ENCODE results near the gene STARD8. TPM values are rescaled to one million over a fixed set of nuclear protein-coding genes. Genes with fewer than 3 reads are reported as not detected.

STARD8 gene
- polyA plus RNA-seq, 1 donor from 2014 or later = 0.09 TPM

DNA sequence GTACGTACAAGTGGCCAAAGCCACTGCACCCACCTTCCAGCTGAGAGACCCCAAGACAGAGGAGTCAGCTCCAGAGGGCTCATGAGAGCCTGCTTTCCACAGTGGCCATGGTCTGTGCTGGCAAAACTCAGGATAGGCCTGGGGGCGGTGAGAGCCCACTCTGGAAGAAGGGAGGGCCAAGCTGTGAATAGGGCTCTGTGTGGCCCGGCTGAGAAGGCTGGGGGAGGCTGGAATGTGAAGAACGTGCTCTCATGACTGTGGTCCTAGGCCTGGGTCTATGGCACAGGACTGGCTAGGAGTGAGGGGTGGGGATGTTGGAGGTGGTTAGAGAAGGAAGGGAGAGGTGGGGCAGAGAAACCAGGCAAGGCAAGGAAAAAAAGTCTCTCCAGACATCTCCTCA is 13.3 kb downstream of the STARD8 start:
- H3K9ac ChIP-seq (ENCODE audit: low read length) = no peak overlapping the region
- no peak overlapping the region for H2AFZ ChIP-seq (ENCODE audit: low read depth, low read length)
- H3F3A ChIP-seq (ENCODE audit: insufficient read depth, low read length, poor library complexity, severe bottlenecking) = no peaks in the 10 kb centered on the region
- H3K27ac ChIP-seq (ENCODE audit: low read length) = no peak overlapping the region
- no peak overlapping the region for H3K4me2 ChIP-seq (ENCODE audit: low read length)
- no peaks in the 10 kb centered on the region for H3K9me2 ChIP-seq (ENCODE audit: insufficient read depth, low read length)
- H3K9me3 ChIP-seq (ENCODE audit: low read length) = no peaks in the 10 kb centered on the region
- no peaks in the 10 kb centered on the region for H3K36me3 ChIP-seq (ENCODE audit: insufficient read depth, low read length)
- H3K27me3 ChIP-seq (ENCODE audit: insufficient read depth, low read depth, low read length) = no peaks in the 10 kb centered on the region
- H3K79me2 ChIP-seq (replicated peaks; ENCODE audit: insufficient read depth, low read length) = no peaks in the 10 kb centered on the region
- no peaks in the 10 kb centered on the region for H4K20me1 ChIP-seq (ENCODE audit: insufficient read depth)
- TF ChIP-seq POLR2AphosphoS5 (IDR thresholded peaks at IDR 0.05) (no peak), MXI1 (conservative IDR thresholded peaks at IDR 0.05; ENCODE audit: poor library complexity, severe bottlenecking) (no peak), RAD21 (conservative IDR thresholded peaks at IDR 0.05) (no peak), EZH2 (IDR thresholded peaks at IDR 0.05; ENCODE audit: borderline replicate concordance, insufficient read depth, low read length, poor library complexity, severe bottlenecking) (no peak), EP300 (conservative IDR thresholded peaks at IDR 0.05; ENCODE audit: poor library complexity, severe bottlenecking) (no peak), TAF1 (IDR thresholded peaks at IDR 0.05; ENCODE audit: low read depth) (no peak), REST (IDR thresholded peaks at IDR 0.05; ENCODE audit: borderline replicate concordance) (no peak), SMC3 (conservative IDR thresholded peaks at IDR 0.05; ENCODE audit: poor library complexity) (no peak), CTCF (IDR thresholded peaks at IDR 0.05; ENCODE audit: poor library complexity, severe bottlenecking) (no peak)
- no peak overlapping the region for H3K4me3 ChIP-seq (ENCODE audit: low read length)

GRCh38 chrX:68665502-68665901 is 18.0 kb downstream of the STARD8 start:
- H3K27me3 ChIP-seq (ENCODE audit: insufficient read depth, low read depth, low read length) = no peaks in the 10 kb centered on the region
- H3K9me3 ChIP-seq (ENCODE audit: low read length) = no peaks in the 10 kb centered on the region
- no peak overlapping the region for H3K9ac ChIP-seq (ENCODE audit: low read length)
- H3K9me2 ChIP-seq (ENCODE audit: insufficient read depth, low read length) = no peaks in the 10 kb centered on the region
- TF ChIP-seq TAF1 (IDR thresholded peaks at IDR 0.05; ENCODE audit: low read depth) (no peak), EP300 (conservative IDR thresholded peaks at IDR 0.05; ENCODE audit: poor library complexity, severe bottlenecking) (no peak), SMC3 (conservative IDR thresholded peaks at IDR 0.05; ENCODE audit: poor library complexity) (no peak), CTCF (IDR thresholded peaks at IDR 0.05; ENCODE audit: poor library complexity, severe bottlenecking) (no peak), REST (IDR thresholded peaks at IDR 0.05; ENCODE audit: borderline replicate concordance) (no peak), EZH2 (IDR thresholded peaks at IDR 0.05; ENCODE audit: borderline replicate concordance, insufficient read depth, low read length, poor library complexity, severe bottlenecking) (no peak)
- no peaks in the 10 kb centered on the region for H4K20me1 ChIP-seq (ENCODE audit: insufficient read depth)
- H3K4me2 ChIP-seq (ENCODE audit: low read length) = no peak overlapping the region
- H2AFZ ChIP-seq (ENCODE audit: low read depth, low read length) = no peak overlapping the region
- H3K36me3 ChIP-seq (ENCODE audit: insufficient read depth, low read length) = no peaks in the 10 kb centered on the region
- no peak overlapping the region for H3K4me3 ChIP-seq (ENCODE audit: low read length)
- no peaks in the 10 kb centered on the region for H3F3A ChIP-seq (ENCODE audit: insufficient read depth, low read length, poor library complexity, severe bottlenecking)
- no peak overlapping the region for H3K27ac ChIP-seq (ENCODE audit: low read length)
- no peaks in the 10 kb centered on the region for H3K79me2 ChIP-seq (replicated peaks; ENCODE audit: insufficient read depth, low read length)
